Stimulated activated CD4-positive, alpha-beta T cell treated with anti-CD3 and anti-CD28 coated beads, Interleukin-4, amount 100 ng/mL, for 24 hours (primary cell): Measurements from ENCODE around the gene ANKRD63.

Experiments
- DNase-seq: peaks from one replicate; pipeline ENCODE4 v3.0.0-alpha.2; 2020

The ANKRD63 gene, protein sequence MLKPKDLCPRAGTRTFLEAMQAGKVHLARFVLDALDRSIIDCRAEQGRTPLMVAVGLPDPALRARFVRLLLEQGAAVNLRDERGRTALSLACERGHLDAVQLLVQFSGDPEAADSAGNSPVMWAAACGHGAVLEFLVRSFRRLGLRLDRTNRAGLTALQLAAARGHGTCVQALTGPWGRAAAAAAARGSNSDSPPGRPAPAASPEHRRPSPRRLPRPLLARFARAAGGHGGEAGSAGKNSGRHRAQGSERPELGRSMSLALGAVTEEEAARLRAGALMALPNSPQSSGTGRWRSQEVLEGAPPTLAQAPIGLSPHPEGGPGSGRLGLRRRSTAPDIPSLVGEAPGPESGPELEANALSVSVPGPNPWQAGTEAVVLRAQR

DNA sequence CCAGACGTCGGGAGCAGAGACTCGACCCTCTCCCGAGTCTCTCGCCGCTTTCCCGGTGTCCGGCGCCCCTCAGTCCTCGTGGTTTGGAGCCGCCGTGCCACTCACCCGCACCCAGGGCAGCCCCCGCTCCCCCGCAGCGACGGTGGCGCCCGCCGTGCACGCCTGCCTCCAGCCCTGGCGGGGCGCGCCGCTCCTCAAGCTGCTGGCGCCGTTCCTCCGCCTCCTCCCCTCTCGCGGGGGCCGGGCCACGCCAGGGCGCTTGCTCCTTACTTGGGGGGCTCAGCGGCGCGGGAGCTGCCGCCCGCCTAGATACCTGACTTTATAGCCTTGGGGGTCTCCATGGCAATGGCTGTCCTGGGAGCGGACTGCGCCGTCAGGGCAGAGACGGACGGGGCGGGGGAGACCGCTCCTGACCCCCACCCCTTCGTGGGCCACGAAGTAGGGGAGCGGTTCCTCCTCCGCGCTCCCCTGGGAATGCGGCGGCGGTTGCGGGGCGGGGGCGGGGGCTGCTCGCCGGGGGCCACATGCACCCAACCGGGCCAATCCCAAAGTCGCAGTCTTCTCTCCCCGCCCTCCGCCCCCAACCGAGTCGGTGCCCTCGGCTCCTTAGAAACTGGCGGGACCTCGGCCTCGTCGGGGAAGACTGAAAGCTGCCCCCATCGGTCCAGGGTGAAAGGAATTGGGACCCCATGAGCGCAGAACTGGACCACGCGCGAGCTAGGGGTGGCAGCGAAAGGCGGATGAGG, at the start of gene ANKRD63:
ANKRD63 (minus strand) TSS at position 196 of the 746 bp plus-strand sequence. CDS start 478 bp downstream, outside the sequence.
- DNase-seq = peak; percentile 33

DNA sequence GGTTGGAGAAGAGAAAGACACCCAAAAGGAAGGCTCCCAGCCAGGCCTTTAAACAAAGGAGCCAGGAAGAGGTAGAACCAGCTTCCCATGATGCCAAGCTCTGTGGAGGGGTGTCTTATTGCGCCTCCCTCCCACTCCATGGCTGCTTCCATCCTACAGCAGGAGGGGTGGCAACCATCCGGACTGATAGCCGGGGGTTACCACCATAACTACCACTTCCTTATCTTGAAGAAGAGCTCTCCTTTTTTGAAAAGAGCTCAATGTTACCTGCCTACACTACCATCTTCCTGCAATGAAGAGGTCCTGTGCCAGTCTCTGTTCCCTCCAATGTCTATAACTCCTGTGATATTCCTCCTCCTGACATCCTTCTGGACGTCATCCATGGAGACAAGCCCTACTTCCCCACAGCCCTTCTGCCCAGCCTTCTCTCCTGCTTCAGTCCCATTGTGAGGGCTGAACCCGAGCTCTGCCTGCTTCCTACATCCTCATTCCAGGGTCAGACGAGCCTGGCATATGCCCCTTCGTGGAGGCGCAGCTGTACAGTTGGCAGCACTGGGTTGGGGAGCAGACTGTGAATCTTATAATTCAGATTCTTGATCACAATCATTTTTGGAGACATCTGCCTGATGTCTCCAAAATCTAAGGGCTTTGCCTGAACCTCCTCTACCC, 49.4 kb upstream of the ANKRD63 start:
- no peak for DNase-seq

DNA sequence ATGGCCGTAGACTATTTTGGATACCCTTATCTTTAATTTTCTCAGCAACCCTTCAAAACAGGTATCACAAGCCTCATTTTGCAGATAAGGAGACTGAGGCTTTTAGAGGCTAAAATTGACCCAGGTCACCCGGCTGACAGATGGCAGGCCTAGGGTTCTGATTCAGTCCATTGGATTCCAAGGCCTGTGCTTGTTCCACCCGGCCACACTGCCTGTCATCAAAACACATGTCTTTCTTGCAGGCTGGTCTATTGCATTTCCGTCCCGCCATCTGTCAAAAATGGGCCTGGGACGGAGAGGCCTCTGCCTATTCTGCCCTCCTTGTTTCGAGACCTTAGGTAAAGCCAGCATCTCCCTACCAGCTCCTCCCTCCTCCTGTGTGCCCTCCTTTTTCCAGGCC, 48.8 kb upstream of the ANKRD63 start:
- DNase-seq = no peak

DNA sequence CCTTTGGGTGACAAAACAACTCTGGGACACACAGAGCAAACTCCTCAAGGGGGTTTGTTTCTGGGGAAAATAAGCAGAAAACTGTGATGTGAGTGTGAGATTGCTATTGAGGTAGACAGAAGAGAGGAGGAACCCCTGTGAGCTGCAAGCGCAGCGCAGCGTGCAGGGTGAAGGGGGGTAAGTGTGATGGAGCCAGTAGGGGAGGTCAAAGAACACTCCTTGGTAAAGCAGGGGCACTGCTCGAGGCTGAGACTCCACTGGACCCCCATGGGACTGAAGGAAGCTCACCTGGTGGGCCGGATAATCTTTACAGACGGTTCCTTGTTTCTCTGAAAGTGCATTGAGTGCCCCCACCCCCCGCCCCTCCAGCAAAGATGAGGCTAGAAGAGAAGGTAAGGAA, 48.2 kb upstream of the ANKRD63 start:
- no peak for DNase-seq

DNA sequence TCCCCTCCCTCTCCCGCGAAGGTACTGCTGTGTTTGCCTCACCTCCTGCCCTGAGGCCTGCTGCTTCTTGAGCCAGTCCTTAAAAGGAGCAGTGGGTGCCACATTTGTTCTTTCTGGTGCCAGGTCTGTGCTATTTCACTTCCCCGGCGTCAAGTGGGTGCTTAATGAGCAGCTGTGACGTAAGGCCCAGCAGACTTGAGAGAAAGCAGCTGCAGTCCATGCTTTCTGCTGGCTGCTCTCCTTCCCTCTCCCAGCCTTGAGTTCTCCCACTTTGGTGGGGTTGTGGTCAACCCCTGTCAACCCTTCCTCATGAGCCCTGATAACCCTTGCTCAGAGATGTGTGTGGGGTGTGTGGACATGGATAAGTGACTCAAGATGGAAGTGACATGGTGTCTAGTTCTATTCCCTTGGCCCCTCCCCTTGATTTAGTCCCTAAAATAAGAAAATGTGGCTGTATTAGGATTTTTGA, 47.5 kb upstream of the ANKRD63 start:
- no peak for DNase-seq

DNA sequence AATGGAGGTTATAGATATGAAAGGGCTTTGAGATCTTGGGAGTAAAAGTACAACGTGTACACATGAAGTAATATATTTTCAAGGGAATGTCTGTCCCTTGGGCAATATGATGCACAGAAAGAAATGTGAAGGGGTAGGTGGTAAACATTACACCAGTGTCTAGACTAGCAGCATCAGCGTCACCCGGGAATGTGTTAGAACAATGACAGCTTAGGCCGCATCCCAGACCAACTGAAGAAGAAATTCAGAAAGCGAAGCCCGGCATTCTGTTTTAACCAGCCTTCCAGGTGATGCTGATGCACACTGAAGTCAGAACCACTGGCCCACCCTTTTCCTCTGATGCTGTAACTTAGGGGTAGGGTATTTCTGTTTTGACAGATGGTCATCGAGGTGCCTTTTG, 46.9 kb upstream of the ANKRD63 start:
- DNase-seq = no peak

DNA sequence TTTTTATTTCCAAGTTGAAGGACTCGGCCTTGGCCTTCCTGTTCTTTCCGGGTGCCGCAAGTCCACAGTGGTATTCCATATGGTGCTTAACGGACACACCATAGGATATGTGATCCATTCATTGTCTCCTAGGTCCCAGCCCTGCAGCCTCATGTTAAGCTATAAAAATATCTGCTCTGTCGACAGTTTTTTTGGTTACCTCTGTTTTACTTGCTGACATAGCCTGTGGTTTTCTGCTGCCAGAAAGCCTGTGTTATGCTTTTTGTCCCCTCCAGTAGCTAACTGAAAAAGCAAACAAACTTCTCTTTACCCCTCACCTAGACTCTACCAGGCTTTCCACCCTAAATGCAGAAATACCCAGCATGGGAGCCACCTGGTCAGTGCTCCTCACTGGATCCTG, 45.9 kb upstream of the ANKRD63 start:
- no peak for DNase-seq

DNA sequence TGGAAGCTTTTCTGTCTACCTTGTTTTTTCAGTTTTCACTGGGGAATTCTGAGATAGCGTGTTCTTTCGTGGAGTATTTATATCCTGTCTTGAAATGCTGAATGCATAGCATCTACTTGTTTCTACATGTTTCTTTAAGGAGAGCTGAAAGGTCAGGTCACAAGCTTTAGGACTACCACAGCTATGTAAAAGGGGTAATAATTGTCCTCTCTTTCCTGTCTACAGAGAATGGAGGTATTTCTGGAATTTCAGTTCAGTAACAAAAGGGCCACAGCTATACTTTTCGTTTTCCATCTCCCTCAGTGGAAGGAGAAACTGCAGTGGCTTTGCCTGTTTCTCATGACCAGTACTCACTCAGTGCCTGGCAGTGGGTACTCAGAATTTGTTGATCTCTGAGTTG, 45.3 kb upstream of the ANKRD63 start:
- DNase-seq = no peak

DNA sequence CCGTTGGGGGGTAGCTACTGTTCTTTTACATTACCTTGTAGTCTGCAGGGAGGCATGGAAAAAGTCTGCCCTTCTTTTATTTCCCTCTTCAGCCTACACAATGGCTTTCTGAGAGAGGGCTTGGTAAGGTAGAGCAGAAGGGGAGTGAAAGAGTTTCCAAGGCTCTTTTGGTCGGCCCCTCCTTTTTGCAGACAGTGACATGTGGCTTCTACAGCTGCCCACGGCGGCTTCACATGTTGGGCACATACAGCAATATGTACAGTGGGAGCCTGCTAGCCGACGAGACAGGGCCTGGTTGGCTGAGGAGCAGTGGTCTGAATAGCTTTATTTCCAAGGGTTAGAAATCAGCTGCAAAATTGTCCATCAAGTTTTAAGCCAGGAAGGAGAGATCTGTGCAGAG, 44.6 kb upstream of the ANKRD63 start:
- DNase-seq = no peak

DNA sequence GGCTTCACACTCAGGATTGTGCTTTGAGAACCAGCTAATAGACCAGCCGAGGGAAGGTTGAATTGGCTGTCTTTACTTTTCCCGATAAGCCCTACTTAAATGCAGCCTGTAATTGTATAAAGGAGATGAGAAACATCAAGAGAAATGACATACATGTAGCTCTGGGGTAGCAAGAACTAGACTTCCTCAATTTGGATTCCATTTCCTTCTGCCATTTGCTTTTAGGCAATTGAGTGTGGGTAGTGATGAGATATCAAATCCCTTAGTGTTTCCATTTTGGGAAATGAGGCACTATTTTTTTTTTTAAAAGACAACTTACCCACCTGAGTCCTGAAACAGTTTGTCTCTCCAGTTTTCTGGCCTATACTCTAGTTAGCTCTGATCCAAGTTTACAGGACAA, 42.8 kb upstream of the ANKRD63 start:
- no peak for DNase-seq

DNA sequence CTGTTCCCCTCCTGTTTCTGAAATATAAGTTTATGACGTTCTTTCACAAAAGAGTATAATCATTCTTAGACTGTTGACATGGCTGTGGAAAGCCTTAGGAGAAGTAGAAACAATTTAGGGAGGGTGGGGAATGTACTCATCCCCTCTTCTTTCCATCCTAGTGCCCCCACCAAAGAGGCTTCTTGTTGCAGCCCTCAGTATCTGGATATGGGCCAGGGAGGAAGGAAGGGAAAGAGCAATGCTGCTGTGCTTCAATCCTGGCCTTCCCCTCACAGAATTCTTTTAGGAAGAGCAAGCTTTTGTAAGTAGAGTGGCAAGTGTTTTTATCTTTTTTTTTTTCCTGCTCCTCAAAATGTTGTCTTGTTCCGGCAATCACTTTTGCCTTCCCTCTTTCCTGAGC, 42.3 kb upstream of the ANKRD63 start:
- DNase-seq = no peak

DNA sequence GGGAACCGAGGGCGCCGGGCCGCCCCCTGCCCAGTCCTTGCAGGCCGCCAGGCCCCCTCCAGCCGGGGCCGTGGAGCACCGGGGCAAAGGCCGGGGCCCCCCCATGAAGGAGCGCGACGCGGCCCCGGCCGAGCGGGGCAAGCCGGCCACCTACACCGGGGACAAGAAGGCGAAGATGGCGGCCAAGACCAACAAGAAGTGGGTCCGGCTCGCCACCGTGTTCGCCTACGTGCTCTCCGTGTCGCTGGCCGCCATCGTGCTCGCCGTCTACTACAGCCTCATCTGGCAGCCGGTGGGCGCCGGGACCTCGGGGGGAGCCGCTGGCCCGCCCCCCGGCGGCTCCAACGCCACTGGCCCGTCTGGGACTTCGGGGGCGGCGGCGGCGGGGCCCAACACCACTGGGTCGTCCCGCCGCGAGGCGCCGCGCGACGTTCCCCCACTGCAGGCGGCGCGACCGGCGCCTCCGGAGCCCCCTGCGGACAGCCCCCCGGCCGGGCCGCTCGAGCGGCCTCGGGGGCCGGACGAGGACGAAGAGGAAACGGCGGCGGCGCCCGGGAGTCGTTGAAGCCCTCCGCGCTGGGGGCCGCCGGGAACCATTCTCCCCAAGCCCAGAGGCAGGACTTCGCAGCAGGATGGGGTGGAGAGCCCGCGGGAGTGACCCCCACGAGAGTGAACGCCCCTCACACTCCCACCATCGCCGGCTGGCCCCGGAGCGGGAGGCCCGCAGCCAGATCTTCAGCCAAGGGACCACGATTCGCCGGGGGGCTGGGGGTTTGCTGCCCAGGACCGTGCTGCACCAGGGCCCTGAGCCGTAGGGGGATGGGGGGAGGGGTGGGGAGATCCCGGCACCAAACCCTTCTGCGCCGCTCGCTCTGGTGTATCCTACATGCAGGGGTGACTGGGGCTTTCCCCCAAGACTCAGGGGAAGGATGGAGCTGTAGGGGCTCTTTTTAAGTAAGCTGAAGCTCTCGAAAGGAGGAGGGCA, 41.4 kb upstream of the ANKRD63 start:
- no peak for DNase-seq

DNA sequence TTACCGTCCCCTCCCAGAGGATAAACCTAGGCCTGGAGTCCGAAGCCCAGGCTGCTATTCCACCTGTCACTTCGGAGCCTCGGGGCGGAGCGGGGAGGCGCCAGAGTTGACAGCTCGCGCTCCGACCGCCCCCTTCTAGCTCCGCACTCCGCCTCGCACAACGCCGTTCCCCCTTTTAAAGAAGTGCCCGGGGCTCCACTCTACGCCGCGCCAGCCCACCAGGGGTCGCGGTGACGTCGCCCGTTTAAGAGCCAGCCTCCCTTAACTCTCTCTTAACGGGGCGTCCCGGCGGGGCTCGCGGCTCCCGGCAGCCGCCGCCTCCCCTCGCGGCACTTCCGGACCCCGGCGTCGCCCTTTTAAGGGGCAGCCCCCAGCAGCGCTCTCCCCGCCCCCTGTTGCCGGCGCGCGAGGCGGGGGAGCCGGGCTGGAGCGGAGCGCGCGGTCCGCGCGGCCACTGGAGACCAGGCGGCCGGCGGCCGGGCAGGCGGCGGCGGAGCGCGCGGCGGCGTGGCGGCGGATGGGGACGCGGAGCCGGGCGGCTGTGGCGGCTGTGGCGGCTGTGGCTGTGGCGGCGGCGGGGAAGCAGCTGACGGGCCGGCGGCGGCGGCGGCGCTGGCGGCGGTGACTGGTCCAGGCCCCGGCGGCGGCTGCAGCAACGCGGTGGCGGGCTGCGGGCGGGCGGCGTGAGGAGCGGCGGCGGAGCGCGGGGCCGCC, 40.5 kb upstream of the ANKRD63 start, which contains the start of gene INAFM2:
INAFM2 (plus strand) TSS at position 454 of the 714 bp plus-strand sequence. CDS start 364 bp downstream, outside the sequence.
- DNase-seq = peak; percentile 88

DNA sequence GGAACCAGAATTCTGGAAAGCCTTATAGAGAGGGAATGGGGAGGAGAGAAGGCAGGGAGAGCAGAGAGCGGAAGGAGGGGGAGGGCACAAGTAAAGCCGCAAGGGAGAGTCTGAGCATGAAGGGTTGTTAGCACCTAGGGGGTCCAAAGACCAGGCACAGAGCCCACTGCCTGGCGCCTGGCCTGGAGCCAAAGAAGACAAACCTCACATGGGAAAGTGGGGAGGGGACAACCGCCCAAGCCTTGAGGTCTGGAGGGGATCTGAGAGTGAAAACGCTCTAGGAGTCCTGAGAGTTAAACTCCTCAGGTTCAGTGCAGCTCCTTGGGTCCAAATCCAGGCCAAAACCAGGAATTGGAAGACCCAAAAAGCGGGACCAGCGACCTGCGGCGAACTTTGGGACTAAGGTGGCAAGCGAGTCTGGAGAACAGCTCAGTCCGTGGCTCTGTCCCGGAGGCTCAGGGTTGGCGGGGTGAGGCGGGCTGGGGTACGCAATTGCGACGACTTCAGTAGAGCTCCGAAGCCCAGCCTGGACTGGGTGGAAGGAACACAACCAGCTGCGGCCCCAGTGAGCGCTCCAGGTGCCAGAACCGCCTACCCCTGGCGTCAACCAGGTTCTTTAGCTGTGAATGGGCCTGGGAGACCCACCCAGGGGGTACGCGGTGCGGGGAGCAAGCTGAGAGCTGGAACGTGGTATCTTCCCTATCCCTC, 39.8 kb upstream of the ANKRD63 start:
- DNase-seq = no peak

DNA sequence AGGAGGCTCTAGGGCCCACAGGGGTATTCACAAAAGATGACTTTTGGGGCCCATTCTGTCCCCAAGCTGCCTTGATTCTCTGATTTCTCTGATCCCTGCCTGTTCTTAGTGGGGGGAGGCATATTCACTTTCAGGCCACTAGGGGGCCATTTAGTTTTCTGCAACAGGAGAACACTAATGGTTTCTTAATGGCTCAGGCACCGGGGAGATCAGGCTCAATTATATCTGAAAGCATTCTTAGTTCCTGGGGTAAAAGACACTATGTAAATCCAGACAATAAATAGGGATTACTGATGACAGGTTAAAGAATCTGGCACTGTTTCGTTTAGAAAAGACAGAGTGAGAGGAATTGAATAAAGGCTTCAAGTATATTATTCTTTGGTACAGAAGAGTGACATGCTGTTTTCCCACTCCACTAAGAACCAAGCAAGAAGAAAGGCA, 38.1 kb upstream of the ANKRD63 start:
- peak; percentile 67 for DNase-seq

DNA sequence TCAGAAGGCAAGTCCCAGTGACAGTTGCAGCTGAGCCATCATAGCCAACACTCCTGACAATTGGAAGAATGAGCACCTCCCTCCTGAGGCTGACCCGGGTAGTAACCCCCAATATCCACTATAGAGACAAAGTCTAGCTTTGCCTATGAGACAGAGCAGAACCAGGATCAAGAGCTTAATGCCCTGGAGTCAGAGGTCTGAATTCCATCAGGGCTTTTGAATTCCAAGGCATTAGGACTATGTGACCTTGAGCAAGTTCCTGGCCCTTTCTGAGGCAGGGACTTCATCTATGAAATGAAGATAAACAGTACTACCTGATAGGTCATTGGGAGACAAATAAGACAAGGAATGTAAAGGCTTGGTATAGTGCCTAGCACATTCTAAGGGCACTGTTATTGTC, 37.5 kb upstream of the ANKRD63 start:
- DNase-seq = no peak

DNA sequence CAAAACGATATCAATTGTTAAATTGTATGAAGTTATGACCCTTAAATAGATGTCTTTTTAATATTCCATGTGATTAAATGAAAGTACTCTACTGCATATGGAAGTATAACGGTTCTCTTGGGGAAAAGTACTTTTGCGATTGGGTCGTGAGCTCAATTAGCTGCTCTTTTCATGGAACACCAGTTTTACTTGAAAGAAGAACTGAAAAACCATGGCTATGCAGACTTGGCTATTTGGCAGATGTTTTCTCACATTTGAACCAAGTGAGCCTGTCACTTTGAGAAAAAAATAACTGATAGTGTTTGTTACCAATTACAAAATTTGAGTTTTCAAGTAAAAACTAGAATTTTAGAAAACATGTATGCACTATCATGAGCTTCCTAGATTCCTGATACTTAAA, 34.7 kb upstream of the ANKRD63 start:
- DNase-seq = no peak

DNA sequence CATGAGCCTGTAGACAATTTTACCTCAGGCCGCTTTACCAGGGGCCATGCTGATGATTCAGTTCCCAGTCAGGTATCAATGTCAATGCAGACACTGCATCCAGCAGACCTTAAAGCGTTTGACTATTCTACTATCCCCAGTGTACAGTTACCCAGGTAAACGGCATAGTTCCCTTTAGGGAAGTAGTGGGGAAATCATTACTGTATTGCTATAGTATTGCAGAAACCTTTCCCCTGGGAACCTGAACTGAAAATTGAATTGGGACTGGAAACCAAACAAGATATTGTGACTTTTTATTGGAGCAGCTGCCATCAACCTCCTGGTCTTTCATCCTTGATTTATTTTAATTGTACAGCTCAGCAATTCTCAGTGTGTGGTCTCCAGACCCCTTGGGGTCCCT, 34.1 kb upstream of the ANKRD63 start:
- no peak for DNase-seq

DNA sequence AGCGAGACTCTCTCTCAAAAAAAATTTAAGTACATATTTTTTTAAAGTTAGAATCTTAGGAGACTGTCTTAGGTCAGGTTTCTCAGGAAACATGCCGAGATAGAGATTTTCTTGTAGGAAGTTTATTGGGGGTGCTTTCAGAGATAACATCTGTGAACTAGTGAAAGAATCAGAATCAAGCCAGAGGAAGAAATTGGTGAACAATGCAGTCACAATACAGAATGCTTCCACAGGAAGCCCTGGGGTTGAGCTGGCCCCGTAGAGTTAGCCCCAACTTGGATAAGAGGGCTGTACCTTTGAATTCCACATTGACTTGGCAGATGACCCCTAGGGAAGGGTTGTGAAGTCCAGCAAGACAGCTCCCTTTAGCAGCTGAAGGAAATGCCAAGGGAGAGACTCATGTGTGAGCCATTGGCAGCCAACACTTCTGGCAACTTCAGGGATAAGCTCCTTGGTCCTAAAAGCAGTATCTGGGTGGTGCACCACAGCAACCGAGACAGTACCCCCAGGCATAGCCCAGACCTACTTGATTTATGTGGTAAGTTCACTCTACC, 31.9 kb upstream of the ANKRD63 start:
- no peak for DNase-seq
